ENCODE results near the gene MAMDC4.

DNA sequence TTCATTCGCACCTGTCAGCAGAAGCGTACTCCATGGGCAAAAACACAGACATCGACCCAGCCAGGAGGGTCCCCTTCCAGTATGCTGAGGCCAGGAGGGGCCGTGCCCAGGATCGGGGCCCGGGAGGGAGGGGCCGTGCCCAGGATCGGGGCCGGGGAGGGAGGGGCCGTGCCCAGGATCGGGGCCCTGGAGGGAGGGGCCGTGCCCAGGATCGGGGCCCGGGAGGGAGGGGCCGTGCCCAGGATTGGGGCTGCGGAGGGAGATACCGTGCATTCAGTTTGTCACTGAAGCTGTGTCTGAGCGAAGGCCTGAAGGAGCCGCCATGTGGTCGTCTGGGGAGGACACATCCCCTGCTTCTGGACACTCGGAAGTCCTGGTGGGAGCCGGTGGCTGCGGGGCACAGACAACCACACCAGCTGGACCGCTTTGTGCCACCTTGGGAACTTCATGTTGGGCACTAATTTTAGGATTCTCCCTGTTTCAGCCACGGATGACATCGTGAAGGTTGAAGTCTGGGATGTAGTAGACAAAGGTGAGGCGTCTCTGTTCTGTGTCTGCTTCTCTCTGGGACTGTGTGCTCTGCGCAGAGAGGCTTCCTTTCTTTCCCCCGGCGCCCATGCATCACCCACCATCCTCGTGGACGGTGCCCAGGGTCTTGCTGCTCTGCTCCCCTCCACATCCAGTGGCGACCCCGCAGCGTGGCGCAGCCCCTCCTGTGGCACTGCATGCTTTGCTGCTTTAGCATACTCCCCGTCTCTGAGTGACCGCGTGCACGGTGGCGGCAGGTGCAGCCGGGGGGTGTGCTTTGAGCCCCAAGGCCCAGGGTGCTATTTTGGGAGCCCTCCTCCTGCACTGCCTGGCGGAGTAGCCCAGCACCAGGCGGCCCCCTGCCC, 26.6 kb upstream of the MAMDC4 start:
- TF ChIP-seq, protein P1, sequence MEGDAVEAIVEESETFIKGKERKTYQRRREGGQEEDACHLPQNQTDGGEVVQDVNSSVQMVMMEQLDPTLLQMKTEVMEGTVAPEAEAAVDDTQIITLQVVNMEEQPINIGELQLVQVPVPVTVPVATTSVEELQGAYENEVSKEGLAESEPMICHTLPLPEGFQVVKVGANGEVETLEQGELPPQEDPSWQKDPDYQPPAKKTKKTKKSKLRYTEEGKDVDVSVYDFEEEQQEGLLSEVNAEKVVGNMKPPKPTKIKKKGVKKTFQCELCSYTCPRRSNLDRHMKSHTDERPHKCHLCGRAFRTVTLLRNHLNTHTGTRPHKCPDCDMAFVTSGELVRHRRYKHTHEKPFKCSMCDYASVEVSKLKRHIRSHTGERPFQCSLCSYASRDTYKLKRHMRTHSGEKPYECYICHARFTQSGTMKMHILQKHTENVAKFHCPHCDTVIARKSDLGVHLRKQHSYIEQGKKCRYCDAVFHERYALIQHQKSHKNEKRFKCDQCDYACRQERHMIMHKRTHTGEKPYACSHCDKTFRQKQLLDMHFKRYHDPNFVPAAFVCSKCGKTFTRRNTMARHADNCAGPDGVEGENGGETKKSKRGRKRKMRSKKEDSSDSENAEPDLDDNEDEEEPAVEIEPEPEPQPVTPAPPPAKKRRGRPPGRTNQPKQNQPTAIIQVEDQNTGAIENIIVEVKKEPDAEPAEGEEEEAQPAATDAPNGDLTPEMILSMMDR (IDR thresholded peaks at IDR 0.05) = no peak
- no peak for TF ChIP-seq POLR2AphosphoS5 (IDR thresholded peaks at IDR 0.05)

Measured in sigmoid colon (tissue), 4 donors.